Keratinocyte (primary cell): Measurements from ENCODE around the gene HSPB9. TPM values are rescaled to one million over a fixed set of nuclear protein-coding genes. Genes with fewer than 3 reads are reported as not detected.

Source experiments
- DNase-seq: peaks from one replicate; pipeline ENCODE4 v3.0.0-alpha.2; 2011; ENCODE audit warnings: low read depth, missing footprints, low spot score
- FAIRE-seq: peaks from 2 replicates; lab custom pipeline; 2011; peaks lifted over from hg19 to GRCh38; lab: Jason Lieb, UNC
- H2AFZ ChIP-seq: 2 replicates; pipeline ENCODE4 v1.6.0; 2012; ENCODE audit warnings: low read length, control low read depth, inconsistent platforms; ENCODE audit not compliant: control insufficient read depth
- H3K27ac ChIP-seq: 2 replicates; pipeline ENCODE4 v1.5.1; 2011; ENCODE audit warnings: low read length; ENCODE audit not compliant: control insufficient read depth, insufficient read depth
- H3K27me3 ChIP-seq: 3 replicates; pipeline ENCODE4 v1.6.0; 2011; ENCODE audit warnings: low read length; ENCODE audit not compliant: control insufficient read depth, insufficient read depth; ENCODE audit errors: extremely low read depth
- H3K36me3 ChIP-seq, 2 experiments: 2 replicates in 1 of 2; 3 replicates in 1 of 2; pipeline ENCODE4 v1.5.1; 2011; ENCODE audit warnings: low read length in 2 of 2, mild to moderate bottlenecking in 1 of 2; ENCODE audit not compliant: control insufficient read depth in 2 of 2, insufficient read depth in 2 of 2; ENCODE audit errors: extremely low read depth in 1 of 2
- H3K4me1 ChIP-seq: 3 replicates; pipeline ENCODE4 v1.5.1; 2011; ENCODE audit warnings: low read length; ENCODE audit not compliant: control insufficient read depth, insufficient read depth; ENCODE audit errors: extremely low read depth
- H3K4me2 ChIP-seq: 3 replicates; pipeline ENCODE4 v1.6.0; 2011; ENCODE audit warnings: low read depth, low read length; ENCODE audit not compliant: control insufficient read depth, insufficient read depth; ENCODE audit errors: extremely low read depth
- H3K4me3 ChIP-seq, 3 experiments: fragments of 200-600 bp in 1 of 3; sonication (generic) in 1 of 3; 2 replicates in 2 of 3; 3 replicates in 1 of 3; pipeline ENCODE4 v1.5.1; 2011 to 2016; ENCODE audit warnings: low read length in 3 of 3, mild to moderate bottlenecking in 3 of 3, control low read depth in 2 of 3, inconsistent platforms in 1 of 3, low read depth in 1 of 3, mixed read lengths in 1 of 3, mixed run types in 1 of 3, moderate library complexity in 1 of 3; ENCODE audit not compliant: control insufficient read depth in 2 of 3, insufficient read depth in 2 of 3; ENCODE audit errors: extremely low read depth in 1 of 3
- H3K79me2 ChIP-seq: 2 replicates; pipeline ENCODE4 v1.6.0; 2012; ENCODE audit warnings: low read length; ENCODE audit not compliant: control insufficient read depth, insufficient read depth
- H3K9ac ChIP-seq: 3 replicates; pipeline ENCODE4 v1.6.0; 2011; ENCODE audit warnings: low read length; ENCODE audit not compliant: control insufficient read depth, insufficient read depth; ENCODE audit errors: extremely low read depth
- H3K9me1 ChIP-seq: 3 replicates; pipeline ENCODE4 v1.6.0; 2011; ENCODE audit warnings: low read length; ENCODE audit not compliant: control insufficient read depth, insufficient read depth; ENCODE audit errors: extremely low read depth
- H3K9me3 ChIP-seq: 2 replicates; pipeline ENCODE4 v1.5.1; 2012; ENCODE audit warnings: low read depth, low read length; ENCODE audit not compliant: control insufficient read depth
- H4K20me1 ChIP-seq: 3 replicates; pipeline ENCODE4 v1.6.0; 2011; ENCODE audit warnings: low read length; ENCODE audit not compliant: control insufficient read depth, insufficient read depth; ENCODE audit errors: extremely low read depth
- CTCF ChIP-seq, 3 experiments: IDR thresholded peaks in 1 of 3; conservative IDR thresholded peaks in 1 of 3; optimal IDR thresholded peaks in 1 of 3; 2 replicates in 2 of 3; 3 replicates in 1 of 3; pipeline versions ENCODE3 to v1.5.1; 2011; ENCODE audit warnings: low read length in 3 of 3, mild to moderate bottlenecking in 3 of 3, moderate library complexity in 2 of 3, control low read depth in 1 of 3, inconsistent platforms in 1 of 3; ENCODE audit not compliant: insufficient read depth in 2 of 3; ENCODE audit errors: extremely low read depth in 1 of 3
- EZH2 ChIP-seq: IDR thresholded peaks from one replicate; pipeline ENCODE4 v1.6.1; 2012; ENCODE audit warnings: inconsistent platforms, mild to moderate bottlenecking, low read length, moderate library complexity
- dilution Hi-C: fragments of 300-500 bp; cut with MboI; formaldehyde crosslinking; loops from one replicate; pipeline ENCODE4 v1.7.0; 2020; ENCODE audit warnings: low sequenced_read_pairs; ENCODE audit not compliant: extremely low pct_ligation_motif_present
- polyA plus RNA-seq, 5 experiments: library from polyadenylated mRNA; depleted of rRNA in 3 of 5; stranded (reverse) in 3 of 5; stranded (forward) in 1 of 5; unstranded in 1 of 5; fragments of >200 nt; gene quantifications; 1 replicate in 1 of 5; 2 replicates in 3 of 5; 3 replicates in 1 of 5; pipeline versions ENCODE4 v1.2.1 to v1.2.3, GENCODE V29; 2011 to 2012; ENCODE audit warnings: missing spikeins in 2 of 5, low read depth in 1 of 5, low replicate concordance in 1 of 5

Gene HSPB9
- polyA plus RNA-seq, 1 donor (not counting 4 experiments of a cell fraction or from before 2014, with no cell fraction given): not detected

GRCh38 chr17:42109086-42109485 is 13.5 kb upstream of the HSPB9 start:
- Histone ChIP-seq H3K4me1 (peaks cover 24% of the 10 kb centered on the region), H2AFZ (no peak overlapping the region), H3K9ac (no peak overlapping the region), H3K79me2 (no peaks in the 10 kb centered on the region), H3K4me3 (no peak overlapping the region), H3K9me1 (no peaks in the 10 kb centered on the region), H3K36me3 (peaks cover 0 to 6% of the 10 kb centered on the region in 2 experiments), H3K9me3 (no peaks in the 10 kb centered on the region), H3K27ac (no peak overlapping the region), H4K20me1 (no peaks in the 10 kb centered on the region), H3K27me3 (no peaks in the 10 kb centered on the region), H3K4me2 (no peak overlapping the region)
- TF ChIP-seq CTCF (optimal IDR thresholded peaks at IDR 0.05 in 1 of 3, IDR thresholded peaks at IDR 0.05 in 1 of 3, conservative IDR thresholded peaks at IDR 0.05 in 1 of 3; ENCODE audit: extremely low read depth in 1 of 3, insufficient read depth in 2 of 3, low read length in 3 of 3) (no peak), EZH2 (no peak)
- FAIRE-seq: no peak
- no peak for DNase-seq
- dilution Hi-C loops: no loop called here

DNA sequence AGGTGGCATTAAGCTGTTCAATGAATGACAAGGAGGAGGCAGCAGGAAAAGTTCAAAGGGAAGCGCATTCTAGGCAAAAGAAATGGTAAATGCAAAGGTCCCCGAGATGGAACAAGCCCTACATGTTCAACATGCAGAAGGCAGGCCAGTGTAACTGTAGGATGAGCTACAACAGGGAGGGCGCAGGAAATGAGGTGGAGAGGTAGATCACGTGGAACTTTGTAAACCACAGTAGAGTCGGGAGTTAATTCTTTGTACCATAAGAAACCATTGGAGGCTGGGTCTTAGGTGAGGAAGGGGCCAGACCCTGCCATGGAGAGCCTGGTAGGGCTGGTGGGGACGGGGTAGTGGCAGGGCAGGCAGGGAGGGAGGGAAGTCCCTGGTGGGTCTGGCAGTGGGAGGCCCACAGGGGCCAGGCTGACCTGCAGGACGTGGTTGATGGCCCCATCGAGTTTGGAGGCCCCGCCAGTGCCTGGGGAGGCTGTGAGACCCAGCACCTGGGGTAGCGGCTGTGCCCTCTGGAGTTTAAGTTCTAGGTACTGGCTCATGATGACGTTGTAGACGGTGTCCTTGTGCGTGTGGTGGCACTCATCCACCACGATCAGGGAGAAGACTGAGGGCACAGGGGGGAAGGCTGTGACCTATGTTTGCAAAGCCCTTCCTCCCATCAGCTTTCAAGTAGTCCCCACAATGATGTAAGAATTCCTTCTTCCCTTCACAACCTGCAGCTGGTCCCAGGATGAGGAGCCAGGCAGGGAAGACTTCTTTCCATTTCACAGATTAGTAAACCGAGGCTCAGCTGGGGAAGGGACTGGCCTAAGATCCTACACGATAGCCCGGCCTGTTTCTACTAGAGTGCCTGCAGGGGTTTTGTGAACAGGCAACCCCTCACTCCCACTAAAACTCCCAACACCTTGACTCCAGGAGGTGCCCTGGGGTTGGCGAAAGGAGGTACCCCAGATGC is 12.0 kb upstream of the HSPB9 start:
- TF ChIP-seq EZH2 (no peak), CTCF (optimal IDR thresholded peaks at IDR 0.05 in 1 of 3, IDR thresholded peaks at IDR 0.05 in 1 of 3, conservative IDR thresholded peaks at IDR 0.05 in 1 of 3; ENCODE audit: extremely low read depth in 1 of 3, insufficient read depth in 2 of 3, low read length in 3 of 3) (no peak)
- no peak overlapping the region for H3K9ac ChIP-seq
- no peak for FAIRE-seq
- H3K4me2 ChIP-seq: no peak overlapping the region
- no peaks in the 10 kb centered on the region for H3K27me3 ChIP-seq
- dilution Hi-C loops: no loop called here
- no peak overlapping the region for H3K4me3 ChIP-seq
- no peak overlapping the region for H2AFZ ChIP-seq
- no peaks in the 10 kb centered on the region for H3K9me3 ChIP-seq
- H3K9me1 ChIP-seq: no peaks in the 10 kb centered on the region
- no peak overlapping the region for H3K27ac ChIP-seq
- DNase-seq: no peak
- H3K79me2 ChIP-seq: no peaks in the 10 kb centered on the region
- peaks cover 3 to 8% of the 10 kb centered on the region in 2 experiments for H3K36me3 ChIP-seq
- H3K4me1 ChIP-seq: peaks cover 28% of the 10 kb centered on the region
- H4K20me1 ChIP-seq: no peaks in the 10 kb centered on the region
